Loucy (cell line): ENCODE measurements around the gene SRSF7.

Source experiments
- H2AFZ ChIP-seq: fragments of 200-600 bp; sonication (generic); 2 replicates; pipeline ENCODE4 v1.6.0; 2016; ENCODE audit warnings: antibody characterized with exemption, mild to moderate bottlenecking, low read length, moderate library complexity
- H3F3A ChIP-seq: fragments of 200-600 bp; 2 replicates; pipeline ENCODE4 v1.6.0; 2016; ENCODE audit warnings: antibody characterized with exemption, low read depth, mild to moderate bottlenecking
- H3K27me3 ChIP-seq: fragments of 200-600 bp; sonication (generic); 2 replicates; pipeline ENCODE4 v1.6.1; 2014; ENCODE audit warnings: low read length, mild to moderate bottlenecking; ENCODE audit not compliant: insufficient read depth, poor library complexity, severe bottlenecking
- H3K36me3 ChIP-seq: fragments of 200-600 bp; sonication (generic); 2 replicates; pipeline ENCODE4 v1.6.1; 2016; ENCODE audit warnings: low read length; ENCODE audit not compliant: insufficient read depth
- H3K4me1 ChIP-seq: fragments of 200-600 bp; sonication (generic); 2 replicates; pipeline ENCODE4 v1.5.1; 2014; ENCODE audit warnings: low read length, mild to moderate bottlenecking; ENCODE audit not compliant: insufficient read depth, poor library complexity, severe bottlenecking
- H3K4me2 ChIP-seq: fragments of 200-600 bp; sonication (generic); 2 replicates; pipeline ENCODE4 v1.6.0; 2014; ENCODE audit warnings: antibody characterized with exemption, low read length, low read depth, mild to moderate bottlenecking; ENCODE audit not compliant: poor library complexity, severe bottlenecking
- H3K4me3 ChIP-seq: fragments of 200-600 bp; sonication (generic); 2 replicates; pipeline ENCODE4 v1.5.1; 2014; ENCODE audit warnings: low read length, mild to moderate bottlenecking, mixed read lengths; ENCODE audit not compliant: poor library complexity, severe bottlenecking
- H3K79me2 ChIP-seq: fragments of 200-600 bp; sonication (generic); 2 replicates; pipeline ENCODE4 v1.6.1; 2014; ENCODE audit warnings: low read length; ENCODE audit not compliant: insufficient read depth
- H3K9ac ChIP-seq: fragments of 200-600 bp; sonication (generic); 2 replicates; pipeline ENCODE4 v1.6.0; 2014; ENCODE audit warnings: mild to moderate bottlenecking, low read depth, low read length, moderate library complexity; ENCODE audit not compliant: poor library complexity, severe bottlenecking
- H3K9me2 ChIP-seq: fragments of 200-600 bp; sonication (generic); replicated peaks from 2 replicates; pipeline ENCODE4 v1.6.1; 2016; ENCODE audit warnings: low read depth, low read length, mixed read lengths
- H3K9me3 ChIP-seq: fragments of 200-600 bp; sonication (generic); 2 replicates; pipeline ENCODE4 v1.6.1; 2014; ENCODE audit warnings: mild to moderate bottlenecking, antibody characterized with exemption, low read length, low read depth; ENCODE audit not compliant: insufficient read depth
- H4K20me1 ChIP-seq: fragments of 200-600 bp; sonication (generic); 2 replicates; pipeline ENCODE4 v1.6.0; 2014; ENCODE audit warnings: antibody characterized with exemption, low read length, mild to moderate bottlenecking; ENCODE audit not compliant: insufficient read depth, poor library complexity, severe bottlenecking
- EZH2phosphoT487 ChIP-seq: fragments of 200-600 bp; IDR thresholded peaks from 2 replicates; pipeline ENCODE4 v1.6.1; 2018; ENCODE audit warnings: antibody characterized with exemption, mild to moderate bottlenecking, moderate library complexity, borderline replicate concordance
- TF ChIP-seq, protein P1 (sequence below): fragments of 200-600 bp; sonication (generic); conservative IDR thresholded peaks from 2 replicates; pipeline ENCODE4 v1.5.1; 2014; ENCODE audit warnings: mild to moderate bottlenecking, antibody characterized with exemption, low read length

SRSF7 gene

DNA sequence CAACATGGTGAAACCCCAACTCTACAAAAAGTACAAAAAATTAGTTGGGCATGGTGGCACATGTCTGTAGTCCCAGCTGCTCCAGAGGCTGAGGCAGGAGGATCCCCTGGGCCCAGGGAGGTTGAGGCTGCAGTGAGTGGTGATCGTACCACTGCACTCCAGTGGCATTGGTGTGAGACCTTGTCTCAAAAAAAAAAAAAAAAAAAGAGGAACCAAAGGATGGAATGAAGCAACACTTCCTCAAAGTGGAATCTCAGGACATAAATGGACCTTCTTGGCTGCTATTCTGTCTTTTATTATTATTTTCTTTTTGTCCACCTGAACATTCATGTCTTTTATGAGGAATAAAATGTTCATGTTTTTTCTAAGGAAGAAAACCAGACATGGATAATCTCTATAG is 40.6 kb upstream of the SRSF7 start:
- no peaks in the 10 kb centered on the region for H3K79me2 ChIP-seq
- no peaks in the 10 kb centered on the region for H3F3A ChIP-seq
- H3K27me3 ChIP-seq: no peaks in the 10 kb centered on the region
- no peak overlapping the region for H3K4me2 ChIP-seq
- H3K9me3 ChIP-seq: no peaks in the 10 kb centered on the region
- H4K20me1 ChIP-seq: no peaks in the 10 kb centered on the region
- no peaks in the 10 kb centered on the region for H3K36me3 ChIP-seq
- no peak overlapping the region for H3K9ac ChIP-seq
- no peaks in the 10 kb centered on the region for H3K9me2 ChIP-seq
- no peak overlapping the region for H3K4me3 ChIP-seq
- no peaks in the 10 kb centered on the region for H3K4me1 ChIP-seq
- TF ChIP-seq, protein P1, sequence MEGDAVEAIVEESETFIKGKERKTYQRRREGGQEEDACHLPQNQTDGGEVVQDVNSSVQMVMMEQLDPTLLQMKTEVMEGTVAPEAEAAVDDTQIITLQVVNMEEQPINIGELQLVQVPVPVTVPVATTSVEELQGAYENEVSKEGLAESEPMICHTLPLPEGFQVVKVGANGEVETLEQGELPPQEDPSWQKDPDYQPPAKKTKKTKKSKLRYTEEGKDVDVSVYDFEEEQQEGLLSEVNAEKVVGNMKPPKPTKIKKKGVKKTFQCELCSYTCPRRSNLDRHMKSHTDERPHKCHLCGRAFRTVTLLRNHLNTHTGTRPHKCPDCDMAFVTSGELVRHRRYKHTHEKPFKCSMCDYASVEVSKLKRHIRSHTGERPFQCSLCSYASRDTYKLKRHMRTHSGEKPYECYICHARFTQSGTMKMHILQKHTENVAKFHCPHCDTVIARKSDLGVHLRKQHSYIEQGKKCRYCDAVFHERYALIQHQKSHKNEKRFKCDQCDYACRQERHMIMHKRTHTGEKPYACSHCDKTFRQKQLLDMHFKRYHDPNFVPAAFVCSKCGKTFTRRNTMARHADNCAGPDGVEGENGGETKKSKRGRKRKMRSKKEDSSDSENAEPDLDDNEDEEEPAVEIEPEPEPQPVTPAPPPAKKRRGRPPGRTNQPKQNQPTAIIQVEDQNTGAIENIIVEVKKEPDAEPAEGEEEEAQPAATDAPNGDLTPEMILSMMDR: no peak
- no peak for TF ChIP-seq EZH2phosphoT487
- H2AFZ ChIP-seq: no peak overlapping the region

DNA sequence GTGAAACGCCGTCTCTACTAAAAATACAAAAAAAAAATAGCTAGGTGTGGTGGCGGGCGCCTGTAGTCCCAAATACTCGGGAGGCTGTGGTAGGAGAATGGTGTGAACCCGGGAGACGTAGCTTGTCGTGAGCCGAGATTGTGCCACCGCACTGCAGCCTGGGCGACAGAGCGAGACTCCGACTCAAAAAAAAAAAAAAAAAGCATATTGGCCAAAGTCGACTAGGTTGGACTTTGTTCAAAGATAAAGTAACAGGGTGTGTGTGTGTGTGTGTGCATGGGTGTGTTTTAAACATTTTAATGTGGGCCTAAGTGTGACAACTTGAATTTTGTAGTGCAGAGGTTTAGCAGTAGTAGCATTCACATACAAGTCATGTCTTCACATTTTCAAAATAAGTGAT is 38.5 kb upstream of the SRSF7 start:
- Histone ChIP-seq H3F3A (no peaks in the 10 kb centered on the region), H3K4me3 (no peak overlapping the region), H3K9me2 (no peaks in the 10 kb centered on the region), H3K4me1 (no peaks in the 10 kb centered on the region), H2AFZ (no peak overlapping the region), H4K20me1 (no peaks in the 10 kb centered on the region), H3K27me3 (no peaks in the 10 kb centered on the region), H3K9me3 (no peaks in the 10 kb centered on the region), H3K9ac (no peak overlapping the region), H3K36me3 (no peaks in the 10 kb centered on the region), H3K79me2 (no peaks in the 10 kb centered on the region), H3K4me2 (no peak overlapping the region)
- TF ChIP-seq, protein P1: no peak
- TF ChIP-seq EZH2phosphoT487: no peak

DNA sequence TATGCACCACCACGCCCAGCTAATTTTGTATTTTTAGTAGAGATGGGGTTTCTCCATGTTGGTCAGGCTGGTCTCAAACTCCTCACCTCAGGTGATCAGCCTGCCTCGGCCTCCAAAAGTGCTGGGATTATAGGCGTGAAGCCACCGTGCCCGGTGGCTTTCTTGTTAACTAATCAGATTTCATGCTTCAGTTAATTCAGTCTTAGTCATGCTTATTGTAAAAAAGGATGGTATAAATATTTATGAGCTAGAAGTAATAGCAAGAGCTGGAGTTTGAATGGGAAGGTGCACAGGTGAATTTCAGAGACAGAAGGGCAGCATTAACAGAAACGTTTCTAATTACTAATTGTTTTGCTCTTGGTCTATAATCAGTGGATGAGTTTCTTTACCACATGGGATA is 37.1 kb upstream of the SRSF7 start:
- no peaks in the 10 kb centered on the region for H4K20me1 ChIP-seq
- H3K4me2 ChIP-seq: no peak overlapping the region
- H3K9ac ChIP-seq: no peak overlapping the region
- TF ChIP-seq, protein P1: no peak
- no peak for TF ChIP-seq EZH2phosphoT487
- no peaks in the 10 kb centered on the region for H3K36me3 ChIP-seq
- no peak overlapping the region for H3K4me3 ChIP-seq
- H3F3A ChIP-seq: no peaks in the 10 kb centered on the region
- H3K4me1 ChIP-seq: no peaks in the 10 kb centered on the region
- H3K9me3 ChIP-seq: no peaks in the 10 kb centered on the region
- H3K79me2 ChIP-seq: no peaks in the 10 kb centered on the region
- no peak overlapping the region for H2AFZ ChIP-seq
- H3K27me3 ChIP-seq: no peaks in the 10 kb centered on the region
- H3K9me2 ChIP-seq: no peaks in the 10 kb centered on the region
